Measurements from ENCODE around the gene SNX18. TPM values are rescaled to one million over a fixed set of nuclear protein-coding genes. Genes with fewer than 3 reads are reported as not detected.

The SNX18 gene
- total RNA-seq (ENCODE audit: unreplicated experiment) = 22.3 TPM
- long read RNA-seq, full-length matches to known transcripts = 4 of 5 reads
- long read RNA-seq, partial matches to known transcripts = 0 of 5 reads
- long read RNA-seq, other reads (novel, unspliced or antisense) = 1 of 5 reads

- peak; percentile 98 for TF ChIP-seq CTCF (IDR thresholded peaks at IDR 0.05; ENCODE audit: unreplicated experiment)
- no peaks in the 10 kb centered on the region for H3K9me3 Mint-ChIP-seq (ENCODE audit: unreplicated experiment)
- H3K27me3 Mint-ChIP-seq (ENCODE audit: unreplicated experiment) = peaks cover 2% of the 10 kb centered on the region
- H3K27ac Mint-ChIP-seq (ENCODE audit: unreplicated experiment) = no peak within 1 kb of the TSS
- DNase-seq (ENCODE audit: low spot score) = peak; percentile 92
- H3K36me3 Mint-ChIP-seq (ENCODE audit: low read depth, unreplicated experiment) = peaks cover 5% of the 10 kb centered on the region
- H3K4me3 Mint-ChIP-seq (ENCODE audit: unreplicated experiment) = peak within 1 kb of the TSS; percentile 89
- H3K4me1 Mint-ChIP-seq (ENCODE audit: unreplicated experiment) = peaks cover 24% of the 10 kb centered on the region
Measured at GRCh38 chr5:54517512-54518145, at the start of gene SNX18. TSS of gene SNX18 (plus strand) at chr5:54517759. CDS start at chr5:54517953, 194 bp downstream.

- Mint-ChIP-seq H3K27me3 (ENCODE audit: unreplicated experiment) (no peaks in the 10 kb centered on the region), H3K9me3 (ENCODE audit: unreplicated experiment) (no peaks in the 10 kb centered on the region), H3K4me1 (ENCODE audit: unreplicated experiment) (no peaks in the 10 kb centered on the region), H3K36me3 (ENCODE audit: low read depth, unreplicated experiment) (no peaks in the 10 kb centered on the region), H3K27ac (ENCODE audit: unreplicated experiment) (no peak overlapping the region), H3K4me3 (ENCODE audit: unreplicated experiment) (no peak overlapping the region)
- no peak for TF ChIP-seq CTCF (IDR thresholded peaks at IDR 0.05; ENCODE audit: unreplicated experiment)
- no peak for DNase-seq (ENCODE audit: low spot score)
Measured at GRCh38 chr5:54469622-54470021, 47.9 kb upstream of the SNX18 start.

- H3K9me3 Mint-ChIP-seq (ENCODE audit: unreplicated experiment) = no peaks in the 10 kb centered on the region
- no peak overlapping the region for H3K27ac Mint-ChIP-seq (ENCODE audit: unreplicated experiment)
- H3K36me3 Mint-ChIP-seq (ENCODE audit: low read depth, unreplicated experiment) = no peaks in the 10 kb centered on the region
- no peak overlapping the region for H3K4me3 Mint-ChIP-seq (ENCODE audit: unreplicated experiment)
- H3K27me3 Mint-ChIP-seq (ENCODE audit: unreplicated experiment) = no peaks in the 10 kb centered on the region
- no peak for DNase-seq (ENCODE audit: low spot score)
- no peak for TF ChIP-seq CTCF (IDR thresholded peaks at IDR 0.05; ENCODE audit: unreplicated experiment)
- no peaks in the 10 kb centered on the region for H3K4me1 Mint-ChIP-seq (ENCODE audit: unreplicated experiment)
Measured at GRCh38 chr5:54470128-54470527, 47.4 kb upstream of the SNX18 start.

- Mint-ChIP-seq H3K4me1 (ENCODE audit: unreplicated experiment) (no peaks in the 10 kb centered on the region), H3K27me3 (ENCODE audit: unreplicated experiment) (no peaks in the 10 kb centered on the region), H3K27ac (ENCODE audit: unreplicated experiment) (no peak overlapping the region), H3K9me3 (ENCODE audit: unreplicated experiment) (no peaks in the 10 kb centered on the region), H3K4me3 (ENCODE audit: unreplicated experiment) (no peak overlapping the region), H3K36me3 (ENCODE audit: low read depth, unreplicated experiment) (no peaks in the 10 kb centered on the region)
- no peak for DNase-seq (ENCODE audit: low spot score)
- TF ChIP-seq CTCF (IDR thresholded peaks at IDR 0.05; ENCODE audit: unreplicated experiment) = no peak
Measured at GRCh38 chr5:54470677-54471076, 46.9 kb upstream of the SNX18 start.

- Mint-ChIP-seq H3K9me3 (ENCODE audit: unreplicated experiment) (no peaks in the 10 kb centered on the region), H3K27ac (ENCODE audit: unreplicated experiment) (no peak overlapping the region), H3K27me3 (ENCODE audit: unreplicated experiment) (no peaks in the 10 kb centered on the region), H3K36me3 (ENCODE audit: low read depth, unreplicated experiment) (no peaks in the 10 kb centered on the region), H3K4me1 (ENCODE audit: unreplicated experiment) (no peaks in the 10 kb centered on the region), H3K4me3 (ENCODE audit: unreplicated experiment) (no peak overlapping the region)
- no peak for DNase-seq (ENCODE audit: low spot score)
- TF ChIP-seq CTCF (IDR thresholded peaks at IDR 0.05; ENCODE audit: unreplicated experiment) = no peak
Measured at GRCh38 chr5:54471398-54471797, 46.2 kb upstream of the SNX18 start.
